ENCODE data around the gene NRXN3. TPM values are rescaled to one million over a fixed set of nuclear protein-coding genes. Genes with fewer than 3 reads are reported as not detected.
"Not testable (repeated sequence)": the region's sequence is repeated elsewhere in the genome, so short reads cannot be mapped to it uniquely, and the experiment has no call there.

The NRXN3 gene
- total RNA-seq, 1 experiment from 2014 or later: 0.07 TPM

- Histone ChIP-seq H3K36me3 (no peaks in the 10 kb centered on the region), H3K9me3 (no peaks in the 10 kb centered on the region), H3K27me3 (no peaks in the 10 kb centered on the region), H3K4me3 (no peak overlapping the region)
- DNase-seq: no peak
These were observed 1574.9 kb downstream of the NRXN3 start for GRCh38 chr14:79745046-79745445.

GRCh38 chr14:79749065-79749464 lies 1578.9 kb downstream of the NRXN3 start:
- no peak overlapping the region for H3K4me3 ChIP-seq
- no peak for DNase-seq
- no peaks in the 10 kb centered on the region for H3K9me3 ChIP-seq
- no peaks in the 10 kb centered on the region for H3K27me3 ChIP-seq
- H3K36me3 ChIP-seq: no peaks in the 10 kb centered on the region

- no peaks in the 10 kb centered on the region for H3K27me3 ChIP-seq
- no peaks in the 10 kb centered on the region for H3K9me3 ChIP-seq
- no peak for DNase-seq
- no peaks in the 10 kb centered on the region for H3K36me3 ChIP-seq
- H3K4me3 ChIP-seq: no peak overlapping the region
These were observed 1588.8 kb downstream of the NRXN3 start for GRCh38 chr14:79758985-79759384.

GRCh38 chr14:79764323-79764722 lies 1594.2 kb downstream of the NRXN3 start:
- DNase-seq: no peak
- Histone ChIP-seq H3K9me3 (no peaks in the 10 kb centered on the region), H3K27me3 (no peaks in the 10 kb centered on the region), H3K36me3 (no peaks in the 10 kb centered on the region), H3K4me3 (no peak overlapping the region)

GRCh38 chr14:79766511-79766910 lies 1596.3 kb downstream of the NRXN3 start:
- Histone ChIP-seq H3K36me3 (no peaks in the 10 kb centered on the region), H3K4me3 (no peak overlapping the region), H3K27me3 (no peaks in the 10 kb centered on the region), H3K9me3 (no peaks in the 10 kb centered on the region)
- DNase-seq: no peak

- H3K27me3 ChIP-seq: no peaks in the 10 kb centered on the region
- no peaks in the 10 kb centered on the region for H3K36me3 ChIP-seq
- H3K9me3 ChIP-seq: no peaks in the 10 kb centered on the region
- no peak overlapping the region for H3K4me3 ChIP-seq
- DNase-seq: no peak
These were observed 1597.1 kb downstream of the NRXN3 start for GRCh38 chr14:79767251-79767650.

- H3K36me3 ChIP-seq, H3K9me3 ChIP-seq, H3K4me3 ChIP-seq, H3K27me3 ChIP-seq, DNase-seq: not testable (repeated sequence)
These were observed 1597.5 kb downstream of the NRXN3 start for GRCh38 chr14:79767721-79768120.

- Histone ChIP-seq H3K9me3 (no peaks in the 10 kb centered on the region), H3K4me3 (no peak overlapping the region), H3K36me3 (no peaks in the 10 kb centered on the region), H3K27me3 (no peaks in the 10 kb centered on the region)
- DNase-seq: no peak
These were observed 1611.7 kb downstream of the NRXN3 start for GRCh38 chr14:79781882-79782281.

GRCh38 chr14:79783041-79783440 lies 1612.9 kb downstream of the NRXN3 start:
- no peak overlapping the region for H3K4me3 ChIP-seq
- no peak for DNase-seq
- no peaks in the 10 kb centered on the region for H3K27me3 ChIP-seq
- H3K36me3 ChIP-seq: no peaks in the 10 kb centered on the region
- H3K9me3 ChIP-seq: no peaks in the 10 kb centered on the region

GRCh38 chr14:79786522-79786921 lies 1616.3 kb downstream of the NRXN3 start:
- Histone ChIP-seq H3K4me3 (no peak overlapping the region), H3K9me3 (no peaks in the 10 kb centered on the region)
- DNase-seq: no peak

GRCh38 chr14:79788346-79788745 lies 1618.2 kb downstream of the NRXN3 start:
- H3K9me3 ChIP-seq: no peaks in the 10 kb centered on the region
- no peaks in the 10 kb centered on the region for H3K36me3 ChIP-seq
- H3K4me3 ChIP-seq: no peak overlapping the region
- H3K27me3 ChIP-seq: no peaks in the 10 kb centered on the region
- no peak for DNase-seq

More at GRCh38 chr14:79786522-79786921, 1616.3 kb downstream of the NRXN3 start:
- no peaks in the 10 kb centered on the region for H3K27me3 ChIP-seq
- H3K36me3 ChIP-seq: no peaks in the 10 kb centered on the region

- DNase-seq: no peak
- Histone ChIP-seq H3K9me3 (no peaks in the 10 kb centered on the region), H3K36me3 (no peaks in the 10 kb centered on the region), H3K4me3 (no peak overlapping the region), H3K27me3 (no peaks in the 10 kb centered on the region)
These were observed 1621.0 kb downstream of the NRXN3 start for GRCh38 chr14:79791055-79791732.

- no peaks in the 10 kb centered on the region for H3K36me3 ChIP-seq
- H3K4me3 ChIP-seq: no peak overlapping the region
- no peak for DNase-seq
- no peaks in the 10 kb centered on the region for H3K27me3 ChIP-seq
- H3K9me3 ChIP-seq: no peaks in the 10 kb centered on the region
These were observed 1631.9 kb downstream of the NRXN3 start for GRCh38 chr14:79802093-79802492.

- Histone ChIP-seq H3K4me3 (no peak overlapping the region), H3K9me3 (no peaks in the 10 kb centered on the region), H3K27me3 (no peaks in the 10 kb centered on the region), H3K36me3 (no peaks in the 10 kb centered on the region)
- no peak for DNase-seq
These were observed 1635.5 kb downstream of the NRXN3 start for GRCh38 chr14:79805636-79806035.

GRCh38 chr14:79809849-79810612 lies 1639.9 kb downstream of the NRXN3 start:
- DNase-seq: no peak
- Histone ChIP-seq H3K36me3 (no peaks in the 10 kb centered on the region), H3K4me3 (no peak overlapping the region), H3K27me3 (no peaks in the 10 kb centered on the region), H3K9me3 (no peaks in the 10 kb centered on the region)

GRCh38 chr14:79820866-79821535 lies 1650.8 kb downstream of the NRXN3 start:
- H3K36me3 ChIP-seq: no peaks in the 10 kb centered on the region
- no peaks in the 10 kb centered on the region for H3K9me3 ChIP-seq
- H3K27me3 ChIP-seq: no peaks in the 10 kb centered on the region
- no peak for DNase-seq
- no peak overlapping the region for H3K4me3 ChIP-seq

- H3K9me3 ChIP-seq: no peaks in the 10 kb centered on the region
- no peak overlapping the region for H3K4me3 ChIP-seq
These were observed 1651.9 kb downstream of the NRXN3 start for GRCh38 chr14:79822034-79822433.

More at GRCh38 chr14:79822034-79822433, 1651.9 kb downstream of the NRXN3 start:
- DNase-seq: no peak
- H3K27me3 ChIP-seq: no peaks in the 10 kb centered on the region
- H3K36me3 ChIP-seq: no peaks in the 10 kb centered on the region

Data from MG63 (cell line).